DMS 273 treated with DMSO at 0.1 percent for 48 hours (cell line): ENCODE results near the gene MYO5B.

Source experiments
- DNase-seq: peaks from one replicate; lab custom pipeline; 2025; lab: John Stamatoyannopoulos, UW

Gene MYO5B

GRCh38 chr18:49886891-49887764 lies 307.8 kb downstream of the MYO5B start:
- no peak for DNase-seq

GRCh38 chr18:49884959-49885358 lies 310.0 kb downstream of the MYO5B start:
- no peak for DNase-seq

GRCh38 chr18:49884465-49884864 lies 310.5 kb downstream of the MYO5B start:
- no peak for DNase-seq

GRCh38 chr18:49880661-49881060 lies 314.3 kb downstream of the MYO5B start:
- DNase-seq: no peak

- no peak for DNase-seq
Observed at GRCh38 chr18:49879271-49879580, 315.7 kb downstream of the MYO5B start.

- peak; percentile 24 for DNase-seq
Observed at GRCh38 chr18:49878567-49879270, 316.2 kb downstream of the MYO5B start.

GRCh38 chr18:49878015-49878414 lies 316.9 kb downstream of the MYO5B start:
- no peak for DNase-seq

- no peak for DNase-seq
Observed at GRCh38 chr18:49876536-49876935, 318.4 kb downstream of the MYO5B start.

- peak; percentile 60 for DNase-seq
Observed at GRCh38 chr18:49875783-49876182, 319.2 kb downstream of the MYO5B start.

- no peak for DNase-seq
Observed at GRCh38 chr18:49875155-49875554, 319.8 kb downstream of the MYO5B start.

- DNase-seq: no peak
Observed at GRCh38 chr18:49874238-49874637, 320.7 kb downstream of the MYO5B start.

GRCh38 chr18:49869354-49869753 lies 325.6 kb downstream of the MYO5B start:
- DNase-seq: no peak

GRCh38 chr18:49866680-49867079 lies 328.3 kb downstream of the MYO5B start:
- no peak for DNase-seq

- peak; percentile 26 for DNase-seq
Observed at GRCh38 chr18:49865401-49865800, 329.5 kb downstream of the MYO5B start.

GRCh38 chr18:49863769-49864621 lies 331.0 kb downstream of the MYO5B start:
- no peak for DNase-seq

GRCh38 chr18:49862656-49863385 lies 332.1 kb downstream of the MYO5B start:
- peak; percentile 74 for DNase-seq

GRCh38 chr18:49861659-49862058 lies 333.3 kb downstream of the MYO5B start:
- DNase-seq: no peak

- no peak for DNase-seq
Observed at GRCh38 chr18:49859725-49860124, 335.2 kb downstream of the MYO5B start.

- no peak for DNase-seq
Observed at GRCh38 chr18:49859021-49859359, 336.0 kb downstream of the MYO5B start.

- DNase-seq: peak; percentile 40
Observed at GRCh38 chr18:49858309-49859020, 336.5 kb downstream of the MYO5B start.

- DNase-seq: no peak
Observed at GRCh38 chr18:49857708-49858107, 337.2 kb downstream of the MYO5B start.
